ENCODE data around the gene GPX5.
"Not testable (repeated sequence)": the region's sequence is repeated elsewhere in the genome, so short reads cannot be mapped to it uniquely, and the experiment has no call there.

Gene GPX5

DNA sequence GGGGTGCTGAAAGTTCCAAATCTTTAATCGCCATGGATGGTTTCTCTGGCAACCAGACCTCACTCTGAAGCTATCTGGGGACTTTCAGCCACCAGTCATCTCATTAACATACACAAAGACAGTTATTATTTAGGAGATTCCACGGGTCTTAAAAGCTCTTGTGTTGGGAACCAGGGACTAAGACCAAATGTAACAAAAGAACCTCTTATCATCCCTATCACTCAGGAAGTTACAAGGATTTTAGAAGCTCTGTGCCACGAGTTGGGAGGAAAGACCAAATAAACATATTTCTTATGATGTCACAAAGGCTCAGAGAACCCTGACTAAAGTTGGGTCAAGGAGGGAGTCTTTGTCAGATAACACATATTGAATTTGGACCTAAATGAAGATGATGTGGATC lies 27.8 kb upstream of the GPX5 start:
- Histone ChIP-seq H3K4me3 (replicated peaks; ENCODE audit: insufficient read depth, low read length) (no peak overlapping the region), H3K27ac (replicated peaks) (no peak overlapping the region), H3K27me3 (ENCODE audit: insufficient read depth, poor library complexity, severe bottlenecking) (no peaks in the 10 kb centered on the region)
- no peak for DNase-seq (ENCODE audit: low read depth in 1 of 2, low spot score in 1 of 2)
- TF ChIP-seq SPI1 (IDR thresholded peaks at IDR 0.05; ENCODE audit: borderline replicate concordance, low read depth): no peak
- TF ChIP-seq, protein P1, sequence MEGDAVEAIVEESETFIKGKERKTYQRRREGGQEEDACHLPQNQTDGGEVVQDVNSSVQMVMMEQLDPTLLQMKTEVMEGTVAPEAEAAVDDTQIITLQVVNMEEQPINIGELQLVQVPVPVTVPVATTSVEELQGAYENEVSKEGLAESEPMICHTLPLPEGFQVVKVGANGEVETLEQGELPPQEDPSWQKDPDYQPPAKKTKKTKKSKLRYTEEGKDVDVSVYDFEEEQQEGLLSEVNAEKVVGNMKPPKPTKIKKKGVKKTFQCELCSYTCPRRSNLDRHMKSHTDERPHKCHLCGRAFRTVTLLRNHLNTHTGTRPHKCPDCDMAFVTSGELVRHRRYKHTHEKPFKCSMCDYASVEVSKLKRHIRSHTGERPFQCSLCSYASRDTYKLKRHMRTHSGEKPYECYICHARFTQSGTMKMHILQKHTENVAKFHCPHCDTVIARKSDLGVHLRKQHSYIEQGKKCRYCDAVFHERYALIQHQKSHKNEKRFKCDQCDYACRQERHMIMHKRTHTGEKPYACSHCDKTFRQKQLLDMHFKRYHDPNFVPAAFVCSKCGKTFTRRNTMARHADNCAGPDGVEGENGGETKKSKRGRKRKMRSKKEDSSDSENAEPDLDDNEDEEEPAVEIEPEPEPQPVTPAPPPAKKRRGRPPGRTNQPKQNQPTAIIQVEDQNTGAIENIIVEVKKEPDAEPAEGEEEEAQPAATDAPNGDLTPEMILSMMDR (IDR thresholded peaks at IDR 0.05; ENCODE audit: insufficient read depth, low read length): no peak
- TF ChIP-seq GABPA (IDR thresholded peaks at IDR 0.05; ENCODE audit: low read depth): no peak
- no peak for TF ChIP-seq POLR2AphosphoS5 (IDR thresholded peaks at IDR 0.05; ENCODE audit: low read depth)
- TF ChIP-seq, protein P2, sequence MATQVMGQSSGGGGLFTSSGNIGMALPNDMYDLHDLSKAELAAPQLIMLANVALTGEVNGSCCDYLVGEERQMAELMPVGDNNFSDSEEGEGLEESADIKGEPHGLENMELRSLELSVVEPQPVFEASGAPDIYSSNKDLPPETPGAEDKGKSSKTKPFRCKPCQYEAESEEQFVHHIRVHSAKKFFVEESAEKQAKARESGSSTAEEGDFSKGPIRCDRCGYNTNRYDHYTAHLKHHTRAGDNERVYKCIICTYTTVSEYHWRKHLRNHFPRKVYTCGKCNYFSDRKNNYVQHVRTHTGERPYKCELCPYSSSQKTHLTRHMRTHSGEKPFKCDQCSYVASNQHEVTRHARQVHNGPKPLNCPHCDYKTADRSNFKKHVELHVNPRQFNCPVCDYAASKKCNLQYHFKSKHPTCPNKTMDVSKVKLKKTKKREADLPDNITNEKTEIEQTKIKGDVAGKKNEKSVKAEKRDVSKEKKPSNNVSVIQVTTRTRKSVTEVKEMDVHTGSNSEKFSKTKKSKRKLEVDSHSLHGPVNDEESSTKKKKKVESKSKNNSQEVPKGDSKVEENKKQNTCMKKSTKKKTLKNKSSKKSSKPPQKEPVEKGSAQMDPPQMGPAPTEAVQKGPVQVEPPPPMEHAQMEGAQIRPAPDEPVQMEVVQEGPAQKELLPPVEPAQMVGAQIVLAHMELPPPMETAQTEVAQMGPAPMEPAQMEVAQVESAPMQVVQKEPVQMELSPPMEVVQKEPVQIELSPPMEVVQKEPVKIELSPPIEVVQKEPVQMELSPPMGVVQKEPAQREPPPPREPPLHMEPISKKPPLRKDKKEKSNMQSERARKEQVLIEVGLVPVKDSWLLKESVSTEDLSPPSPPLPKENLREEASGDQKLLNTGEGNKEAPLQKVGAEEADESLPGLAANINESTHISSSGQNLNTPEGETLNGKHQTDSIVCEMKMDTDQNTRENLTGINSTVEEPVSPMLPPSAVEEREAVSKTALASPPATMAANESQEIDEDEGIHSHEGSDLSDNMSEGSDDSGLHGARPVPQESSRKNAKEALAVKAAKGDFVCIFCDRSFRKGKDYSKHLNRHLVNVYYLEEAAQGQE (IDR thresholded peaks at IDR 0.05; ENCODE audit: insufficient replicate concordance, low read depth): no peak

DNA sequence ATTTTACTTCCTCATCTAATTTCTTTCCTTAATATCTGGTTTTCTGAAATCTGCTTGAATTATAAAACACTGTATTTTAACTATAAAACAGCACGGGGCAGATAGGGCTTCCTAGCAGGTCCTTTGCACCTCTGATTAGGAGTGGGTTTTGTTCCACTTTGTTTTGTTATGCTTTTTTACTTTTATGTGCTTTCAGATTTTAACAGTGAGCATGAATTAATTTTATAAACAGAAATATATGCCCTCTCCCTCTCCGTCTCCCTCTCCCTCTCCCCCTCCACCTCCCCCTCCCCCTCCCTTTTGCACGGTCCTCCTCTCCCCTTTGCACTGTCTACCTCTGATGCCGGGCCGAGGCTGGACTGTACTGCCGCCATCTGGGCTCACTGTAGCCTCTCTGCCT lies 24.4 kb upstream of the GPX5 start:
- no peak overlapping the region for H3K27ac ChIP-seq (replicated peaks)
- TF ChIP-seq, protein P2 (IDR thresholded peaks at IDR 0.05; ENCODE audit: insufficient replicate concordance, low read depth): no peak
- TF ChIP-seq SPI1 (IDR thresholded peaks at IDR 0.05; ENCODE audit: borderline replicate concordance, low read depth): no peak
- DNase-seq (ENCODE audit: low read depth in 1 of 2, low spot score in 1 of 2): no peak
- no peak overlapping the region for H3K4me3 ChIP-seq (replicated peaks; ENCODE audit: insufficient read depth, low read length)
- H3K27me3 ChIP-seq (ENCODE audit: insufficient read depth, poor library complexity, severe bottlenecking): peaks cover 3% of the 10 kb centered on the region

DNA sequence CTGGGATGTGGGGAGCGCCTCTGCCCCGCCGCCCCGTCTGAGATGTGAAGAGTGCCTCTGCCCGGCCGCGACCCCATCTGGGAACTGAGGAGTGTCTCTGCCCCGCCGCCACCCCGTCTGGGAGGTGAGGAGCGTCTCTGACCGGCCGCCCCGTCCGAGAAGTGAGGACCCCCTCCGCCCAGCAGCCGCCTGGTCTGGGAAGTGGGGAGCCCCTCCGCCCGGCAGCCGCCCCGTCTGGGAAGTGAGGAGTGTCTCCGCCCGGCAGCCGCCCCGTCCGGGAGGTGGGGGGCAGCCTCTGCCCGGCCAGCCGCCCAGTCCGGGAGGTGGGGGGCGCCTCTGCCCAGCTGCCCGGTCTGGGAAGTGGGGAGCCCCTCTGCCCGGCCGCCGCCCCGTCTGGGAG lies 23.5 kb upstream of the GPX5 start:
- DNase-seq (ENCODE audit: low read depth in 1 of 2, low spot score in 1 of 2); H3K27me3 ChIP-seq (ENCODE audit: insufficient read depth, poor library complexity, severe bottlenecking); H3K4me3 ChIP-seq (replicated peaks; ENCODE audit: insufficient read depth, low read length); H3K27ac ChIP-seq (replicated peaks): not testable (repeated sequence)

DNA sequence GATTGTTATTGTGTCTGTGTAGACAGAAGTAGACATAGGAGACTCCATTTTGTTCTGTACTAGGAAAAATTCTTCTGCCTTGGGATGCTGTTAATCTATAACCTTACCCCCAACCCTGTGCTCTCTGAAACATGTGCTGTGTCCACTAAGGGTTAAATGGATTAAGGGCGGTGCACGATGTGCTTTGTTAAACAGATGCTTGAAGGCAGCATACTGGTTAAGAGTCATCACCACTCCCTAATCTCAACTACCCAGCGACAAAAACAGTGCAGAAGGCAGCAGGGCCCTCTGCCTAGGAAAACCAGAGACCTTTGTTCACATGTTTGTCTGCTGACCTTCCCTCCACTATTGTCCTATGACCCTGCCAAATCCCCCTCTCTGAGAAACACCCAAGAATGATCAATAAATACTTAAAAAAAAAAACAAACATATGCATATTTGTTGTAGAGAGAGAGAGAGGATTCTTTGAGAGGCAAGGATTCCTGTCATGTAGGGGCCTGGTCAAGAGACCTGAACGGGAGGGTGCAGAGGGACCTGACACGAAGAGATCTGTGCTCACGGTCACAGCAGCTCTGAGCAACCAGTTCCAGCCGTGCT lies 22.9 kb upstream of the GPX5 start:
- H3K27me3 ChIP-seq (ENCODE audit: insufficient read depth, poor library complexity, severe bottlenecking); H3K4me3 ChIP-seq (replicated peaks; ENCODE audit: insufficient read depth, low read length); H3K27ac ChIP-seq (replicated peaks); DNase-seq (ENCODE audit: low read depth in 1 of 2, low spot score in 1 of 2): not testable (repeated sequence)

DNA sequence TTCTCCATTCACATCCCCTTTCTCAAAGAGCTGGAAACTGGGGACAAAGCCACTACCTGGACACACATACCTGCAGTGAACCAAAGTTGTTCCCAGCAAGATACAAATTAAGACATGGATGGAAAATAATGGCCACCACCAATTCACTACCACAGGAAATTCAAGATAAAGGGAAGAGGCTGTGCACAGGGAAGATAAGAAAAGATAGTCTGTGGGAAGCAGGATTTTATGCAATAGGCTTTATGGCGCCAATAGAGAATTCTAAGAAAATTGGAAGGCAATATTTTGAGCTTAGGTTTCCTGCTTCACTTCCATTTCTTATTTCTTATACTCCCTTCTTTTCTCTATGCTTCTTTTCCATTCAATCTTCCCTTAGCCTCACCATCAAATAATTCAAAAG lies 19.9 kb upstream of the GPX5 start:
- peaks cover 3% of the 10 kb centered on the region for H3K27me3 ChIP-seq (ENCODE audit: insufficient read depth, poor library complexity, severe bottlenecking)
- no peak for DNase-seq (ENCODE audit: low read depth in 1 of 2, low spot score in 1 of 2)
- no peak for TF ChIP-seq GABPA (IDR thresholded peaks at IDR 0.05; ENCODE audit: low read depth)
- no peak for TF ChIP-seq SPI1 (IDR thresholded peaks at IDR 0.05; ENCODE audit: borderline replicate concordance, low read depth)
- TF ChIP-seq, protein P1 (IDR thresholded peaks at IDR 0.05; ENCODE audit: insufficient read depth, low read length): no peak
- TF ChIP-seq, protein P2 (IDR thresholded peaks at IDR 0.05; ENCODE audit: insufficient replicate concordance, low read depth): no peak
- TF ChIP-seq POLR2AphosphoS5 (IDR thresholded peaks at IDR 0.05; ENCODE audit: low read depth): no peak

More for the DNA sequence above, 19.9 kb upstream of the GPX5 start:
- Histone ChIP-seq H3K4me3 (replicated peaks; ENCODE audit: insufficient read depth, low read length) (no peak overlapping the region), H3K27ac (replicated peaks) (no peak overlapping the region)

All from HL-60 (cell line).